GM12891 (cell line): ENCODE measurements around the gene TMPRSS15.

ENCODE experiments used
- PAX5 ChIP-seq: IDR thresholded peaks from 2 replicates; pipeline ENCODE4 v1.6.1; 2011; ENCODE audit warnings: low read length, moderate library complexity, mild to moderate bottlenecking; ENCODE audit not compliant: insufficient read depth, severe bottlenecking
- POLR2A ChIP-seq: IDR thresholded peaks from 2 replicates; pipeline ENCODE4 v1.6.1; 2011; ENCODE audit warnings: low read depth, low read length, control low read depth
- POLR2AphosphoS5 ChIP-seq: IDR thresholded peaks from 2 replicates; pipeline ENCODE4 v1.6.1; 2011; ENCODE audit warnings: low read depth, low read length, control low read depth
- POU2F2 ChIP-seq: IDR thresholded peaks from 2 replicates; pipeline ENCODE4 v1.6.1; 2011; ENCODE audit warnings: low read depth, mild to moderate bottlenecking, control low read depth, low read length, moderate library complexity
- SPI1 ChIP-seq: IDR thresholded peaks from 2 replicates; pipeline ENCODE4 v1.6.1; 2011; ENCODE audit warnings: low read depth, low read length, control low read depth
- TAF1 ChIP-seq: IDR thresholded peaks from 2 replicates; pipeline ENCODE4 v1.6.1; 2011; ENCODE audit warnings: low read depth, low read length, control low read depth

GRCh38 chr21:18245464-18245967 lies 158.1 kb downstream of the TMPRSS15 start:
- TF ChIP-seq POLR2A (no peak), POLR2AphosphoS5 (no peak), TAF1 (no peak), SPI1 (no peak), PAX5 (no peak), POU2F2 (no peak)
